ENCODE results near the gene CHCHD6. TPM values are rescaled to one million over a fixed set of nuclear protein-coding genes. Genes with fewer than 3 reads are reported as not detected.

The CHCHD6 gene
- total RNA-seq, 2 experiments from 2014 or later = 16.6 to 21.2 TPM

DNA sequence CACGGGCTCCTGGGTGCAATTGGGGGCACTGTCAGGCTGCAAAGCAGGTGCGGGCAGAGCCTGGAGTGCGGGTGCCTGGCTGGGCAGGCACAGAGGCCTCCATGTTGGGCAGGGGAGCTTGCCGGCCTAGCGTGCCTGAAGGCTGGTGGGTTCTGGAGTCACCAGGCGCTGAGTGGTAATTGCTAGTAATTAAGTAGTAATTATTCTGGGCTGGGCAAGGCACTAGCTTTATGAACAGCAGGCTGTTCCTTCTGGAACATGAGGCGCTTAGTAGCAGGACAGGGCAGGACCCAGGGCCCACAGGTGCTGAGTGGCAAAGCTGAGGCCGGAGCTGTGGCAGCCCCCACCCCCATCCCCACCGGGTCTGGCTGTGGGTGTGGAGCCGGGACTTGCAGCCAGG, 304.2 kb downstream of the CHCHD6 start:
- Mint-ChIP-seq H3K4me3 (no peak overlapping the region), H3K36me3 (ENCODE audit: low read depth) (no peaks in the 10 kb centered on the region), H3K4me1 (ENCODE audit: low read depth) (no peaks in the 10 kb centered on the region), H3K27ac (no peak overlapping the region), H3K27me3 (no peaks in the 10 kb centered on the region), H3K9me3 (no peaks in the 10 kb centered on the region)
- TF ChIP-seq, protein P1, sequence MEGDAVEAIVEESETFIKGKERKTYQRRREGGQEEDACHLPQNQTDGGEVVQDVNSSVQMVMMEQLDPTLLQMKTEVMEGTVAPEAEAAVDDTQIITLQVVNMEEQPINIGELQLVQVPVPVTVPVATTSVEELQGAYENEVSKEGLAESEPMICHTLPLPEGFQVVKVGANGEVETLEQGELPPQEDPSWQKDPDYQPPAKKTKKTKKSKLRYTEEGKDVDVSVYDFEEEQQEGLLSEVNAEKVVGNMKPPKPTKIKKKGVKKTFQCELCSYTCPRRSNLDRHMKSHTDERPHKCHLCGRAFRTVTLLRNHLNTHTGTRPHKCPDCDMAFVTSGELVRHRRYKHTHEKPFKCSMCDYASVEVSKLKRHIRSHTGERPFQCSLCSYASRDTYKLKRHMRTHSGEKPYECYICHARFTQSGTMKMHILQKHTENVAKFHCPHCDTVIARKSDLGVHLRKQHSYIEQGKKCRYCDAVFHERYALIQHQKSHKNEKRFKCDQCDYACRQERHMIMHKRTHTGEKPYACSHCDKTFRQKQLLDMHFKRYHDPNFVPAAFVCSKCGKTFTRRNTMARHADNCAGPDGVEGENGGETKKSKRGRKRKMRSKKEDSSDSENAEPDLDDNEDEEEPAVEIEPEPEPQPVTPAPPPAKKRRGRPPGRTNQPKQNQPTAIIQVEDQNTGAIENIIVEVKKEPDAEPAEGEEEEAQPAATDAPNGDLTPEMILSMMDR (IDR thresholded peaks at IDR 0.05) = no peak
- ChIA-PET POLR2A (no interaction called here), CTCF (no interaction called here)
- no peak for DNase-seq
- intact Hi-C loops (cut with micrococcal nuclease) = no loop called here
- ATAC-seq = no peak

DNA sequence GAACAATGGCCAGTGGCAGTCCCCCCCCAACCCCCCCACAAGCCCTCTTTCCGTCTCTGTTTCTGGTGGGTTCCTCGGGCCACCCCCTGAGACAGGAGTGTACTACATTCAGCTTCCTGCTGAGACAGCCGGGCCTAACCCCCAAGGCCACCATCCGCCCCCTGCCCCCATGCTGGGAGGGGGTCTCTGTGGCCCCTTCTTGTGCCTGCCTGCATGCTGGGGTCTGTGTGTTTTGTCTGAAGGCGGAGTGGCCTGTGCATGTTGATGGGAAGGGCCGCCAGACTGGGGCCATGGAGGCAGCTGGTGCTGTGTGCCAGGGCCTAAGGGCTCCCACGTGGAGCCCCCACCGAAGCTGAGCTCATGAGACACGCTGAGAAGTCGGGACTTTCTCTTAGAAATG, 305.5 kb downstream of the CHCHD6 start:
- H3K27me3 Mint-ChIP-seq = no peaks in the 10 kb centered on the region
- no peak overlapping the region for H3K27ac Mint-ChIP-seq
- no peak overlapping the region for H3K4me3 Mint-ChIP-seq
- no peaks in the 10 kb centered on the region for H3K9me3 Mint-ChIP-seq
- peaks cover 2% of the 10 kb centered on the region for H3K36me3 Mint-ChIP-seq (ENCODE audit: low read depth)
- DNase-seq = no peak
- TF ChIP-seq, protein P1 (IDR thresholded peaks at IDR 0.05) = no peak
- intact Hi-C loops (cut with micrococcal nuclease) = no loop called here
- POLR2A ChIA-PET = no interaction called here
- no peaks in the 10 kb centered on the region for H3K4me1 Mint-ChIP-seq (ENCODE audit: low read depth)
- ATAC-seq = no peak
- CTCF ChIA-PET = no interaction called here

Other genes starting within 250 kb of the CHCHD6 start
- 10 to 100 TPM; 27.8 to 29.8 TPM for gene ZXDC, start 228.3 kb upstream of the CHCHD6 start, total RNA-seq
- not detected for gene UROC1, start 186.5 kb upstream of the CHCHD6 start, total RNA-seq
- not detected for gene CHST13, start 180.1 kb upstream of the CHCHD6 start, total RNA-seq
- not detected for gene C3orf22, start 145.3 kb upstream of the CHCHD6 start, total RNA-seq
- gene TXNRD3, start 49.1 kb upstream of the CHCHD6 start, total RNA-seq = 1 to 10 TPM; 4.5 to 5.0 TPM

Measured in activated CD8-positive, alpha-beta T cell treated with anti-CD3 and anti-CD28 coated beads for 36 hours (primary cell).